Stimulated activated CD4-positive, alpha-beta T cell treated with anti-CD3 and anti-CD28 coated beads, TNF-alpha, amount 100 ng/mL, for 48 hours (primary cell): ENCODE results near the gene WDR33.
"Not testable (repeated sequence)": the region's sequence is repeated elsewhere in the genome, so short reads cannot be mapped to it uniquely, and the experiment has no call there.

Source experiments
- DNase-seq, 3 donors: peaks; one replicate each; pipeline ENCODE4 v3.0.0-alpha.2; 2020; ENCODE audit warnings: low read depth in 3 of 3

The WDR33 gene

GRCh38 chr2:127763776-127764175, 47.2 kb downstream of the WDR33 start:
- no peak for DNase-seq

GRCh38 chr2:127762846-127763245, 48.1 kb downstream of the WDR33 start:
- DNase-seq, result no peak

DNA sequence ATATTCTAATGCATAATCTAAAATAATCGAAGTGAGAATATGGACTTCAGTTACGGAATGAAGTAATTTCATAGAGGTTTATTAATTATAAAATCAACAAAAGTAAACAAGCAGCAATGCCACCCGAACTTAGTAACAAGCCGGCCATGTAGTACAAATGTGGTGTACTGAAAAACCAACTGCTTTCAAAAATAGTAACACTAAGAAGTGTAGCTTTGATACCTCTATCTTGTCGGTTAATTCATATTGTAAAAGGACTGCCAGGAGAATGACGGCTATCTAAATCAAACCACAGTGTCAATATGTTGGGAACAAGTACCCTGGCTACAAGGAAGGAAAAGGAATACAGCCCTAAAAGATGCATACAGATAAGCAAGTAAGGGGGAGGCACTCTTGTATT, 48.5 kb downstream of the WDR33 start:
- DNase-seq, result no peak

- no peak for DNase-seq
Observed at GRCh38 chr2:127759931-127760330, 51.0 kb downstream of the WDR33 start.

GRCh38 chr2:127754186-127754585, 56.8 kb downstream of the WDR33 start:
- no peak for DNase-seq

- no peak for DNase-seq
Observed at GRCh38 chr2:127753374-127753773, 57.6 kb downstream of the WDR33 start.

DNA sequence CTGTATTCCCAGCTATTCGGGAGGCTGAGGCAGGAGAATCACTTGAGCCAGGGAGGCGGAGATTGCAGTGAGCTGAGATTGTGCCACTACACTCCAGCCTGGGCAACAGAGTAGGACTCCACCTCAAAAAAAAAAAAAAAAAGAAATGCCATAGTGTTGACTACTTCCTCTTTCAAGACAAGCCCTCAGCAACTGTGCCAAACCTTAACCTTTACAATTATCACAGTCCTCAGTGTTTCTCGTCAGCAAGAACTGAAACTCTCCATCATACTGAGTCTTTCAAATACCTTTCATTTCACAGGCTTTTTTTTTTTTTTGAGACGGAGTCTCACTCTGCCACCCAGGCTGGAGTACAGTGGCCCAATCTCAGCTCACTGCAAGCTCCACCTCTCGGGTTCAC, 61.4 kb downstream of the WDR33 start:
- not testable (repeated sequence) for DNase-seq

DNA sequence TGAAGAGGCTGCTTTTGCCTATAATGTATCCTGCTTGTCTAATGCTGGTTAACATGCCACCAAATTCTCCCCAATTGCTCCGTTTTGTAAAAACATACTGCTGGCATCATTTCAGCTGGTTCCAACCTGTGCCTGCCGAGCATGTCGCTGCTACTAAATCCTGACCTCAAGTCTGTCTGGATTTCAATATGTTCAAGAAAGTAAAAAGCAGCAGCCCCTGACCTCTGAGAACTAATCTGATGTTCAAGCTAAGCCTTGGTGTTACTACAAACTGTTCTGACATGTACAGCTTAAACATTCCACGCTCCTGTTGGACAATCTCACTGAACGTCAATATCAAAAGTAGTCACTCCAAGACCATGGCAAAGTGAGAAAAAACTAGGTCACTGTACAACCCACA, 63.4 kb downstream of the WDR33 start:
- no peak for DNase-seq

DNA sequence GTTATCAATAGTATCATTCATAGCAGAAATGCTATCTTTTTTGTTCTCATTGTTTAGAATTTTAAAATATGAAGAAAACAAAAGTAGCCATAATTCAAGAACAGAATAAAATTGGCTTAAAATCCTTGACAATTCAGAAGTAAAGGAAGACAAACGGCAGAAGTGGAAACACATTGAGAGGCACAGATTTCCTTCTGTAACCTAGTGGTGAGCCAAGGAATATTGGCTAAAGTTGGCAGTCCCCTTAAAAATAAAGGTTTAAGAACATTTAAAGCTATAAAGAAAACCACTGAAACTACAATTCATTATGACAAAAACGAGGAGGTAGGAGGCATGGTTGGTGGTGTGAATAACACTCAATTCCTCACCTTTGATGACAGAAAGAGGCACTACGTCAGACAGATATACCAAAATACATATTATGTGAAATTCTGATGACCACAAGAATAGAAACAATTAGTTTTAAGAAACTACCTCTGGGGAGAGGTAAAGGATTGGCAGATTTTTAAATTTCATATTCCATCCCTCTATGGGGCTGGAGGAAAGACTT, 67.4 kb downstream of the WDR33 start:
- no peak for DNase-seq

GRCh38 chr2:127740665-127741288, 70.2 kb downstream of the WDR33 start:
- no peak for DNase-seq

DNA sequence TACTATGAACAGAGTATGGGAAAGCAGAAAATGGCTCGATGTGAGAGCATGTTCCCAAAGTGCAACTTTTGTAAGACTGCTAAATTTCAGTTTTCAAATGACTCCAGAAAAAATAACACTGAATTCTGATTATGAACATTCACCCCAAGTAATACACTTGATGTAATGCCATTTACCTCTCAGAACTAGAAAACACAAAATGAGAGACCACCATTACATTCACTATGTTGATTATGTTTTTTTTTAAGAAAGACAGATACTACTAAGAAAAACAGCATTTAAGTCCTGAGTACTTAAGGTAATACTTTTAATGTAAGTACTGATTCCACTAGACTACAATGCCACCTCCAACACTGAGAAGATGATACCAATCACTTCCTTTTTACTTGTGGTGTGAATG, 71.2 kb downstream of the WDR33 start:
- DNase-seq, result no peak

GRCh38 chr2:127737892-127738291, 73.1 kb downstream of the WDR33 start:
- DNase-seq, result no peak

DNA sequence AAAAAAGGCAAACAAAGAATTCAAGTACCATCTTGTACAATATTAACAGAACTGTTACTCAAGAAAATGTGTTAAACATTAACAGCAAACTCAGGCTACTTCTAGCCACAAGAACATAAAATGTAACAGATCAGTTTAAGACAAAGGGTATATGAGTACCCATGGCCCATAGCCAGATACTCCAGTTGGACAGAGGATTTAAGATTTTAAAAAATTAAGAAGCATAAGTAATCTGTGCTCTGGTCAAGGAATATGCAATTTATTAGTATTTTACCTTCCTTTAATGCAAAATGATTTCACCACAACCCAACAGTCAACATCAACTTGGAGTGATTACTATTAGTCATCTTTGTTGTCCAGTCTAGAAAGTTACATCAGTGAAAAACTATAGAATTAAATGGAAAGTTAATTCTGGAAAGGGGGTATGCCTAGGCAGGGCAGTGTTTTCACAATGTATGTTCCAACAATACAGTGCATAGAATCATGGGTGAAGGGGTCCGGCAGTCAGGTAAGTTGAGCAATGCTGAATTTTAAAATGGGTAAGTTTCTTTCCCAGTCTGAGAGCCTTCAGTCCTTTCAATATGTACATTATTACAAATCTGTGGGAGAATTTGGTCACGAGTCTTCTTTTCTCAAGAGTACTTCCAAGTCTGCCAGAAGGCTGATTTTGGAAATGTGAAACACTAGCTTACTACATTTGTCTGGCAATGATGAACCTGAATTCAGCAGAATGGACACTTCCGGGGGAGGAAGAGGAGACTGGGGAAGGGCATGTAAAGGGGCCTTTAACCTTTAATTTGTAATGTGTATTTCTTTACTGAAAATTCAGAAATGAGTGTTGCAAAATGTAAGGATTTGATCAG, 75.2 kb downstream of the WDR33 start:
- no peak for DNase-seq

- no peak for DNase-seq
Observed at GRCh38 chr2:127735044-127735443, 75.9 kb downstream of the WDR33 start.

DNA sequence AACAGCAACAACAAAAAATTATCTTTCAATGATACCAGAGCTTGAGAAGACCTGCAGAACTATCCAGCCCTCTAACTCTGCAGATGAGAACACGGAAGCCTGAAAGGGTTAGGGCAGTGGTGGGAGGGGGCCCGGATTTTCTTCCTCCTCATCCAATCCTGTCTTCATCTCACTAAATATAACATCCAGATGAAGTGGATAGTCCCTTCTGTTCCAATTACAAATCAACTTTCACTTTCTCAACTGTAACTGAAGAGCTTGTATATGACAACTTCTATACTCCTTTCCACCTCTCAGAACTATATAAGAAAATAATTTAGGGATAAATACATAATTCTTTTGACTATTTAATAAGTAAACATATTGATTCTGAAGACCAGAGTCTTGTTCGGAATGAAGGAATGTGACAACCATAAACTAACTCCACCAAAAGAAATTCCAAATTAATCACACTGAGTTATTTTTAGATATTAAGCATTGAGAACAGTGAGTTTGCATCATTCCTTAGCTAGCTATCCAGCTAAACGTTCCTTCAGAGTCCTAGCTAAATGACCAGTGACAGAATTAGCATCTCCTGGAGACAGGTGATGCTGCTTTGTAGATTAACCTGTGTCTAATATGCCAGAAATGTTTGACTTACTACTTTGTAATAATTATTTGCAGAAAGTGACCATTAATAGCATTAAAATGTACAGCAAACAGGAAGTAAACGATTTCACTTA, 77.0 kb downstream of the WDR33 start:
- no peak for DNase-seq

DNA sequence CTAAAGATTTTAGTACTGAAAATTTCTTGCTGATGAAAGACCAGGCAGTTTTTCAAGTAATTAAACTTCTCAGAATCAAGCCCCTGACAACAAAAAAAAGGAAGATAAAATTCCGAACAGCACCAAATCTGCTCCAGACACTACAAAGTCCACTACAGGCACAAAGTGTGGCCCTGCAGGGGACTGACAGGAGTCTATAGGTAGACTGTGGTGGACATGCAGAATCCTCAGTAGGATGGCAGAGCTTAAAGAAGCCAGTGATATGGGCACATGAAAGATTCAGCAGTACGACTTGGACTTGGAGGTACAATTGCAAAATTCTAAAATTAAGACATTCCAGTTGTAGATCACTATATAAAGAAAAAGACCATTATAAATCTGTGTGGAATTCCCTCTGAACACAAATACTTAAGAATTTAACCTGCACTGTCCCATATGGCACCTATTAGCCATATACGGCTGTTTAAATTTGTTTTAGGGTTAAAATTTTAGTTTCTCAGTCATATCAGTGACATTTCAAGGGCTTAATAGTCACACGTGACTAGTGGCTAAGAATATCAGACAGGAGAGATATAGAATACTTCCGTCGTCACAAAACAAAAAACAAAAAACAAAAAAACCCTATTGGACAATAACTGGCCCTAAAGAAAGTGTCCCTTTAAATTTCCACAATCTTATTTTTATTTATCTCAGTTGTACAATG, 77.7 kb downstream of the WDR33 start:
- DNase-seq, result no peak

- DNase-seq, result no peak
Observed at GRCh38 chr2:127726158-127726880, 84.7 kb downstream of the WDR33 start.

DNA sequence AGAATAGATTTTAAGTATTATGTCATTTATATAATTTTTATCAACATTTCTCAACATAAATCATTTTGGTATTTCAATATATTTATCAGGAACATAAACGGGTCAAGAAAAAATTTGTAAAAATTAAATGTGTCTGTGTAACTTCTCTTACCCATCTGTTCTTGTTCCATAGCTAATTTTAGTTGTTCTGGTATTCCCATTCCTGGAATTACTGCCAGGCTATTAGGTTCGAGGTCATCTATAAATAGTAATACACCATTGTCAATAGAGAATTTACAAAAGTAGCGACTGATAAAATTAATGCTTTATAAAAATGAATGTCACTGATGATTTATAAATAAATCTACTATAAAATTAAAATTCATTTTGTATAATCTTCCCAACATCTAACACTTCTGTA, 88.2 kb downstream of the WDR33 start:
- DNase-seq, result no peak

DNA sequence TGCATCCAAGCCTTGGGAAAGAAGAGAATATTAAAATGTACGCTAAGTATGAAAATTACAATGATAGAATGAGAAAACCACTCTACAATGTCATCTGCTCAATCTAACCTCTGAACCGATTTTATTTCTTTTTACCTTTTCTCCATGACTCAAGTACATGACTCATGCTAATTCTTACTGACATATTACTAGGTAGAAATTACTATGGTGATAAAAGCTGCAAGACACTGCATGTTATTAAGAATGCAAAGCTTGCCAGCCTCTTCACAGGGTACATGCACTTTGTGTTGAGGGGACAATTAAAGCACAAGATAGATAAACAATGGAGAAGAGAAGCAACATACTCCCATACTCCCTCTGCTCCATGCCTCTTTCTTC, 89.0 kb downstream of the WDR33 start:
- no peak for DNase-seq

- DNase-seq, result no peak
Observed at GRCh38 chr2:127721311-127721977, 89.5 kb downstream of the WDR33 start.
